Astrocyte of the cerebellum (primary cell): ENCODE results near the gene CAMTA1.
"Not testable (repeated sequence)": the region's sequence is repeated elsewhere in the genome, so short reads cannot be mapped to it uniquely, and the experiment has no call there.

Source experiments
- DNase-seq: peaks from one replicate; pipeline ENCODE4 v3.0.0-alpha.2; 2011; ENCODE audit warnings: low read depth
- H3K4me3 ChIP-seq: 2 replicates; pipeline ENCODE4 v1.5.1; 2011; ENCODE audit warnings: mild to moderate bottlenecking, low read depth, low read length, moderate library complexity
- CTCF ChIP-seq: IDR thresholded peaks from 2 replicates; pipeline ENCODE4 v1.5.1; 2012; ENCODE audit warnings: low read length, low read depth, moderate library complexity, mild to moderate bottlenecking; ENCODE audit errors: missing control alignments
- in situ Hi-C: cut with HindIII; loops from 2 replicates; pipeline ENCODE4 v1.10.0; 2017; ENCODE audit warnings: low sequenced_read_pairs

The CAMTA1 gene

GRCh38 chr1:7683521-7683920 is 898.3 kb downstream of the CAMTA1 start:
- in situ Hi-C loops = no loop called here
- no peak for DNase-seq
- no peak for TF ChIP-seq CTCF
- H3K4me3 ChIP-seq = no peak overlapping the region

GRCh38 chr1:7684132-7684531 is 898.9 kb downstream of the CAMTA1 start:
- in situ Hi-C loops = no loop called here
- TF ChIP-seq CTCF = no peak
- DNase-seq = no peak
- no peak overlapping the region for H3K4me3 ChIP-seq

- TF ChIP-seq CTCF = no peak
- in situ Hi-C loops = no loop called here
- H3K4me3 ChIP-seq = no peak overlapping the region
- no peak for DNase-seq
Measured at GRCh38 chr1:7684861-7685635, 899.8 kb downstream of the CAMTA1 start.

- in situ Hi-C loops = no loop called here
- H3K4me3 ChIP-seq = no peak overlapping the region
- TF ChIP-seq CTCF = no peak
- DNase-seq = no peak
Measured at GRCh38 chr1:7686301-7686850, 901.1 kb downstream of the CAMTA1 start.

- DNase-seq = no peak
- H3K4me3 ChIP-seq = no peak overlapping the region
- TF ChIP-seq CTCF = no peak
- in situ Hi-C loops = no loop called here
Measured at GRCh38 chr1:7687411-7687810, 902.2 kb downstream of the CAMTA1 start.

- DNase-seq = no peak
- TF ChIP-seq CTCF = no peak
- no peak overlapping the region for H3K4me3 ChIP-seq
- in situ Hi-C loops = no loop called here
Measured at GRCh38 chr1:7688659-7689058, 903.4 kb downstream of the CAMTA1 start.

- H3K4me3 ChIP-seq, DNase-seq, in situ Hi-C loops: not testable (repeated sequence)
Measured at GRCh38 chr1:7689307-7689706, 904.1 kb downstream of the CAMTA1 start.
